WTC11 (cell line): Measurements from ENCODE around the gene SNRNP25.
"Not testable (repeated sequence)": the region's sequence is repeated elsewhere in the genome, so short reads cannot be mapped to it uniquely, and the experiment has no call there.

Experiments used
- ETV6 ChIP-seq: sonication (generic); formaldehyde crosslinking; IDR thresholded peaks from 2 replicates; pipeline ENCODE4 v1.8.1; 2022; ENCODE audit warnings: mild to moderate bottlenecking, missing genetic modification reagents
- ZNF138 ChIP-seq: sonication (generic); formaldehyde crosslinking; conservative IDR thresholded peaks from 2 replicates; pipeline ENCODE4 v1.8.1; 2022; ENCODE audit warnings: mild to moderate bottlenecking, moderate library complexity, missing genetic modification reagents
- TF ChIP-seq, protein P1 (sequence below): sonication (generic); formaldehyde crosslinking; IDR thresholded peaks from 2 replicates; pipeline ENCODE4 v1.8.1; 2023; ENCODE audit warnings: mild to moderate bottlenecking, missing genetic modification reagents, moderate library complexity
- TF ChIP-seq, protein P2 (sequence below): fragments of 200-600 bp; IDR thresholded peaks from 2 replicates; pipeline ENCODE4 v1.8.0; 2022; ENCODE audit warnings: antibody characterized with exemption
- TF ChIP-seq, protein P3 (sequence below): sonication (generic); formaldehyde crosslinking; IDR thresholded peaks from 2 replicates; pipeline ENCODE4 v1.8.0; 2022; ENCODE audit warnings: mild to moderate bottlenecking, missing genetic modification reagents

DNA sequence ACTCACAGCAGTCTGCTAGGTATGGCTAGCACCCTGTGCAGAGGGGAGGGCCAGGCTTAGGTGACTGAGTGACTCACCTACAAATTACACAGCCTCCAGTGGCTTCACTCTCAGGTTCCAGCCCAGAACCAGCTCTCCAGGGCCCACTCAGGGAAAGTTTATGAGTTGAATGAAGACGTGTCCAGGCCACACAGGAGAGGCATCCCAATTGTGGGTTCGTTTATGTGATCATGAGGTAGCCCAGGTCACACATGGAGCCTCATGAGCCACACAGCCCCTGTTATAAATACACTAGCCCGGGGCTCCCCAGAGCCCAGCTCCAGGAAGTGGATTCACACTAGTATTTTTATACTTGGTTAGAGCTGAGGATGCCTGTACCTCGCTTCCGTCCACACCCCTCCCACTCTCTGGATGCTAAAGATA, 27.7 kb upstream of the SNRNP25 start:
- TF ChIP-seq, protein P1, sequence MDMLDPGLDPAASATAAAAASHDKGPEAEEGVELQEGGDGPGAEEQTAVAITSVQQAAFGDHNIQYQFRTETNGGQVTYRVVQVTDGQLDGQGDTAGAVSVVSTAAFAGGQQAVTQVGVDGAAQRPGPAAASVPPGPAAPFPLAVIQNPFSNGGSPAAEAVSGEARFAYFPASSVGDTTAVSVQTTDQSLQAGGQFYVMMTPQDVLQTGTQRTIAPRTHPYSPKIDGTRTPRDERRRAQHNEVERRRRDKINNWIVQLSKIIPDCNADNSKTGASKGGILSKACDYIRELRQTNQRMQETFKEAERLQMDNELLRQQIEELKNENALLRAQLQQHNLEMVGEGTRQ: not testable (repeated sequence)
- not testable (repeated sequence) for TF ChIP-seq ZNF138, ETV6 (CRISPR knock-in tag)
- TF ChIP-seq, protein P2, sequence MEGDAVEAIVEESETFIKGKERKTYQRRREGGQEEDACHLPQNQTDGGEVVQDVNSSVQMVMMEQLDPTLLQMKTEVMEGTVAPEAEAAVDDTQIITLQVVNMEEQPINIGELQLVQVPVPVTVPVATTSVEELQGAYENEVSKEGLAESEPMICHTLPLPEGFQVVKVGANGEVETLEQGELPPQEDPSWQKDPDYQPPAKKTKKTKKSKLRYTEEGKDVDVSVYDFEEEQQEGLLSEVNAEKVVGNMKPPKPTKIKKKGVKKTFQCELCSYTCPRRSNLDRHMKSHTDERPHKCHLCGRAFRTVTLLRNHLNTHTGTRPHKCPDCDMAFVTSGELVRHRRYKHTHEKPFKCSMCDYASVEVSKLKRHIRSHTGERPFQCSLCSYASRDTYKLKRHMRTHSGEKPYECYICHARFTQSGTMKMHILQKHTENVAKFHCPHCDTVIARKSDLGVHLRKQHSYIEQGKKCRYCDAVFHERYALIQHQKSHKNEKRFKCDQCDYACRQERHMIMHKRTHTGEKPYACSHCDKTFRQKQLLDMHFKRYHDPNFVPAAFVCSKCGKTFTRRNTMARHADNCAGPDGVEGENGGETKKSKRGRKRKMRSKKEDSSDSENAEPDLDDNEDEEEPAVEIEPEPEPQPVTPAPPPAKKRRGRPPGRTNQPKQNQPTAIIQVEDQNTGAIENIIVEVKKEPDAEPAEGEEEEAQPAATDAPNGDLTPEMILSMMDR: not testable (repeated sequence)
- TF ChIP-seq, protein P3, sequence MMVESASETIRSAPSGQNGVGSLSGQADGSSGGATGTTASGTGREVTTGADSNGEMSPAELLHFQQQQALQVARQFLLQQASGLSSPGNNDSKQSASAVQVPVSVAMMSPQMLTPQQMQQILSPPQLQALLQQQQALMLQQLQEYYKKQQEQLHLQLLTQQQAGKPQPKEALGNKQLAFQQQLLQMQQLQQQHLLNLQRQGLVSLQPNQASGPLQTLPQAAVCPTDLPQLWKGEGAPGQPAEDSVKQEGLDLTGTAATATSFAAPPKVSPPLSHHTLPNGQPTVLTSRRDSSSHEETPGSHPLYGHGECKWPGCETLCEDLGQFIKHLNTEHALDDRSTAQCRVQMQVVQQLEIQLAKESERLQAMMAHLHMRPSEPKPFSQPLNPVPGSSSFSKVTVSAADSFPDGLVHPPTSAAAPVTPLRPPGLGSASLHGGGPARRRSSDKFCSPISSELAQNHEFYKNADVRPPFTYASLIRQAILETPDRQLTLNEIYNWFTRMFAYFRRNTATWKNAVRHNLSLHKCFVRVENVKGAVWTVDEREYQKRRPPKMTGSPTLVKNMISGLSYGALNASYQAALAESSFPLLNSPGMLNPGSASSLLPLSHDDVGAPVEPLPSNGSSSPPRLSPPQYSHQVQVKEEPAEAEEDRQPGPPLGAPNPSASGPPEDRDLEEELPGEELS (CRISPR knock-in tag): not testable (repeated sequence)
